ENCODE measurements around the gene ONECUT3.

DNA sequence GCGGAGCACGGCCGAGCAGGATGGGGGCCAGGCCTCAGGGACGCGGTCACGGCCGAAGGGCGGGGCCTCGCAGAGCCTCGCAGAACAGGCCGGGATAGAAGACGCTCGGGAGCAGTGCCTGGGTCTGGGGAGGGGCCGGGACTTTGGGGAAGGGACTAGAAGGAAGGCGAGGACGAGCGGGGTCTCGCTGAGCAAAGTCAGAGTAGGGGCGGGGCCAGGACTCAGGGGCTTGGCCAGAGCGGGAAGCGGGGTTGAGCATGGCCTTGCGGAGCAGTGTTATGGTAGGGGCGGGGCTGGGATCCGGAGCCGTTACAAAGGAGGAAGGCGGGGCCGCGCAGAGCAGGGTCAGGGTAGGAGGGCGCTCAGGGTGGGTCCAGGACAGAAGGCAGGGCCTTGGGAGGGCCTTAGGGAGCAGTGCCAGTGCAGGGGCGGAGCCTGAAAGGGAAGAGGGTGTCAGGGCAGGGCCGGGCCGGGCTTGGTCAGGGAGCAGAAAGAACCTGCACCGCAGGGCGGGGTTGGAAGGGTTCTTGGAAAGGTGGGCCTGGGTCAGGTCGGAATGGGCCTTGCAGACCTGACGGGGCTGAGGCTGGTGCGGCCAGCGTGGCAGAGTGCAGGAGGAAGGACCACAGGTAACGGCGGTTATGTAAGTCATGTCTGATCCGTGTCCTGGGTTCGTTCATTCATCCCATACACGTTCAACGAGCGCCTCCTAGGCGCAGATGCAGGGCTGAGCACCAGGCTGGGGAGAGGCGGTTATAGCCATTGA is 59.3 kb downstream of the ONECUT3 start:
- no peak for TF ChIP-seq EZH2phosphoT487 (IDR thresholded peaks at IDR 0.05; ENCODE audit: borderline replicate concordance, low read depth)
- TF ChIP-seq YY1 (IDR thresholded peaks at IDR 0.05; ENCODE audit: low read depth) = no peak
- no peak for TF ChIP-seq REST (IDR thresholded peaks at IDR 0.05; ENCODE audit: low read depth, low read length)
- TF ChIP-seq, protein P1, sequence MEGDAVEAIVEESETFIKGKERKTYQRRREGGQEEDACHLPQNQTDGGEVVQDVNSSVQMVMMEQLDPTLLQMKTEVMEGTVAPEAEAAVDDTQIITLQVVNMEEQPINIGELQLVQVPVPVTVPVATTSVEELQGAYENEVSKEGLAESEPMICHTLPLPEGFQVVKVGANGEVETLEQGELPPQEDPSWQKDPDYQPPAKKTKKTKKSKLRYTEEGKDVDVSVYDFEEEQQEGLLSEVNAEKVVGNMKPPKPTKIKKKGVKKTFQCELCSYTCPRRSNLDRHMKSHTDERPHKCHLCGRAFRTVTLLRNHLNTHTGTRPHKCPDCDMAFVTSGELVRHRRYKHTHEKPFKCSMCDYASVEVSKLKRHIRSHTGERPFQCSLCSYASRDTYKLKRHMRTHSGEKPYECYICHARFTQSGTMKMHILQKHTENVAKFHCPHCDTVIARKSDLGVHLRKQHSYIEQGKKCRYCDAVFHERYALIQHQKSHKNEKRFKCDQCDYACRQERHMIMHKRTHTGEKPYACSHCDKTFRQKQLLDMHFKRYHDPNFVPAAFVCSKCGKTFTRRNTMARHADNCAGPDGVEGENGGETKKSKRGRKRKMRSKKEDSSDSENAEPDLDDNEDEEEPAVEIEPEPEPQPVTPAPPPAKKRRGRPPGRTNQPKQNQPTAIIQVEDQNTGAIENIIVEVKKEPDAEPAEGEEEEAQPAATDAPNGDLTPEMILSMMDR (IDR thresholded peaks at IDR 0.05) = peak; percentile 69
- TF ChIP-seq EP300 (IDR thresholded peaks at IDR 0.05; ENCODE audit: borderline replicate concordance in 1 of 2, low read depth in 1 of 2, low read length in 1 of 2) = no peak
- no peak for TF ChIP-seq JUND (IDR thresholded peaks at IDR 0.05)
